Fibroblast of skin of abdomen (primary cell): Measurements from ENCODE around the gene SAE1.

Experiments used
- DNase-seq: peaks from one replicate; pipeline ENCODE4 v3.0.0-alpha.2; 2013

The SAE1 gene

GRCh38 chr19:47221080-47221841, 90.6 kb downstream of the SAE1 start:
- DNase-seq: no peak

GRCh38 chr19:47221890-47222289, 91.3 kb downstream of the SAE1 start:
- DNase-seq: no peak

GRCh38 chr19:47225746-47226425, 95.3 kb downstream of the SAE1 start:
- peak; percentile 91 for DNase-seq

- peak; percentile 74 for DNase-seq
These were observed 96.1 kb downstream of the SAE1 start for GRCh38 chr19:47226426-47227351.

- DNase-seq: peak; percentile 94
These were observed 96.9 kb downstream of the SAE1 start for GRCh38 chr19:47227352-47228167.

GRCh38 chr19:47228168-47228936, 97.7 kb downstream of the SAE1 start:
- no peak for DNase-seq

GRCh38 chr19:47228937-47229675, 98.5 kb downstream of the SAE1 start:
- no peak for DNase-seq

- DNase-seq: no peak
These were observed 99.0 kb downstream of the SAE1 start for GRCh38 chr19:47229676-47230053.

GRCh38 chr19:47230054-47230920, 99.7 kb downstream of the SAE1 start:
- DNase-seq: peak; percentile 47

- no peak for DNase-seq
These were observed 100.2 kb downstream of the SAE1 start, which contains the start of gene BBC3 for GRCh38 chr19:47230921-47231214. BBC3 (minus strand) TSS chr19:47231199; CDS start chr19:47228431, 2,768 bp downstream.

- DNase-seq: peak; percentile 91
These were observed 100.8 kb downstream of the SAE1 start for GRCh38 chr19:47231215-47232054.

- peak; percentile 75 for DNase-seq
These were observed 102.0 kb downstream of the SAE1 start for GRCh38 chr19:47232422-47233211.

- no peak for DNase-seq
These were observed 105.5 kb downstream of the SAE1 start for GRCh38 chr19:47236072-47236675.

- no peak for DNase-seq
These were observed 108.5 kb downstream of the SAE1 start for GRCh38 chr19:47239152-47239551.

- DNase-seq: peak; percentile 54
These were observed 109.1 kb downstream of the SAE1 start for GRCh38 chr19:47239610-47240296.

GRCh38 chr19:47240556-47240955, 109.9 kb downstream of the SAE1 start:
- no peak for DNase-seq
